Neural crest cell (in vitro differentiated cells): Measurements from ENCODE around the gene GNG2. TPM values are rescaled to one million over a fixed set of nuclear protein-coding genes. Genes with fewer than 3 reads are reported as not detected.

Source experiments
- DNase-seq: peaks from one replicate; pipeline ENCODE4 v3.0.0; 2021; ENCODE audit warnings: low read depth, mixed read lengths, low spot score
- H3K27ac Mint-ChIP-seq: one replicate; pipeline ENCODE4 v1.8.0; 2021; ENCODE audit warnings: mild to moderate bottlenecking, mixed read lengths; ENCODE audit not compliant: unreplicated experiment
- H3K27me3 Mint-ChIP-seq: 2 replicates; pipeline ENCODE4 v1.8.0; 2021; ENCODE audit warnings: low read depth, mild to moderate bottlenecking, mixed read lengths
- H3K36me3 Mint-ChIP-seq: 2 replicates; pipeline ENCODE4 v1.8.0; 2021; ENCODE audit warnings: low read depth, mild to moderate bottlenecking, mixed read lengths
- H3K4me1 Mint-ChIP-seq: 2 replicates; pipeline ENCODE4 v1.8.0; 2021; ENCODE audit warnings: mixed read lengths
- H3K4me3 Mint-ChIP-seq: one replicate; pipeline ENCODE4 v1.8.0; 2021; ENCODE audit warnings: mild to moderate bottlenecking, mixed read lengths
- H3K9me3 Mint-ChIP-seq: 2 replicates; pipeline ENCODE4 v1.8.0; 2021; ENCODE audit warnings: mixed read lengths
- CTCF ChIP-seq: fragments of 200-600 bp; sonication (generic); conservative IDR thresholded peaks from 2 replicates; pipeline ENCODE4 v1.5.0; 2021; ENCODE audit warnings: antibody characterized with exemption, mild to moderate bottlenecking
- total RNA-seq: library from RNA; stranded (reverse); gene quantifications from 2 replicates; pipeline ENCODE4 v1.2.1, GENCODE V29; 2021

The GNG2 gene
- total RNA-seq, 1 donor from 2014 or later, result 174 TPM

GRCh38 chr14:51828017-51828797 is 32.2 kb upstream of the GNG2 start:
- Mint-ChIP-seq H3K4me1 (no peaks in the 10 kb centered on the region), H3K36me3 (no peaks in the 10 kb centered on the region), H3K9me3 (peaks cover 3% of the 10 kb centered on the region), H3K27ac (no peak overlapping the region), H3K27me3 (no peaks in the 10 kb centered on the region), H3K4me3 (no peak overlapping the region)
- no peak for TF ChIP-seq CTCF
- DNase-seq, result no peak

GRCh38 chr14:51834240-51834639 is 26.2 kb upstream of the GNG2 start:
- Mint-ChIP-seq H3K27me3 (no peaks in the 10 kb centered on the region), H3K27ac (no peak overlapping the region), H3K9me3 (peaks cover 3% of the 10 kb centered on the region), H3K36me3 (no peaks in the 10 kb centered on the region), H3K4me3 (no peak overlapping the region), H3K4me1 (peaks cover 5% of the 10 kb centered on the region)
- TF ChIP-seq CTCF, result no peak
- DNase-seq, result no peak

- Mint-ChIP-seq H3K9me3 (peaks cover 3% of the 10 kb centered on the region), H3K36me3 (no peaks in the 10 kb centered on the region), H3K4me3 (no peak overlapping the region), H3K27ac (no peak overlapping the region), H3K4me1 (peaks cover 5% of the 10 kb centered on the region), H3K27me3 (no peaks in the 10 kb centered on the region)
- no peak for DNase-seq
- no peak for TF ChIP-seq CTCF
Observed at GRCh38 chr14:51836417-51836816, 24.0 kb upstream of the GNG2 start.

- Mint-ChIP-seq H3K27me3 (no peaks in the 10 kb centered on the region), H3K4me1 (peaks cover 40% of the 10 kb centered on the region), H3K27ac (peak overlapping the region; percentile 29), H3K9me3 (peaks cover 3% of the 10 kb centered on the region), H3K4me3 (no peak overlapping the region), H3K36me3 (no peaks in the 10 kb centered on the region)
- no peak for TF ChIP-seq CTCF
- DNase-seq, result no peak
Observed at GRCh38 chr14:51844081-51844881, 16.1 kb upstream of the GNG2 start.

- peak overlapping the region; percentile 65 for H3K27ac Mint-ChIP-seq
- H3K9me3 Mint-ChIP-seq, result peaks cover 7% of the 10 kb centered on the region
- DNase-seq, result no peak
- H3K4me1 Mint-ChIP-seq, result peaks cover 40% of the 10 kb centered on the region
- peak overlapping the region; percentile 20 for H3K4me3 Mint-ChIP-seq
- H3K27me3 Mint-ChIP-seq, result no peaks in the 10 kb centered on the region
- no peaks in the 10 kb centered on the region for H3K36me3 Mint-ChIP-seq
- TF ChIP-seq CTCF, result no peak
Observed at GRCh38 chr14:51845811-51846210, 14.6 kb upstream of the GNG2 start.
